GM12878 (cell line): ENCODE measurements around the gene USP34. TPM values are rescaled to one million over a fixed set of nuclear protein-coding genes. Genes with fewer than 3 reads are reported as not detected.

Source experiments
- ATAC-seq: fragments of 200-7000 bp; cut with Tn5 transposase; 3 replicates; pipeline ENCODE4 v1.9.1; 2020; ENCODE audit warnings: mild to moderate bottlenecking, moderate library complexity
- BruUV-seq: library from RNA; stranded (reverse); fragments of 400-500 nt; replicated peaks from 2 replicates; lab custom pipeline; 2021; lab: Mats Ljungman, UMichigan
- CTCF ChIA-PET: fragments of 300-600 bp; sonication (Branson Sonifier 250); formaldehyde crosslinking; extraction: SDS; loops from one replicate; lab custom pipeline; 2021; ENCODE audit warnings: inconsistent platforms; lab: Yijun Ruan, JAX
- POLR2A ChIA-PET: fragments of 350-600 bp; formaldehyde crosslinking; extraction: SDS; loops from one replicate; lab custom pipeline; 2021; ENCODE audit warnings: inconsistent platforms; lab: Charles Lee
- RAD21 ChIA-PET: fragments of 300-600 bp; sonication (Branson Sonifier 250); formaldehyde crosslinking; loops from one replicate; lab custom pipeline; 2023; ENCODE audit warnings: antibody characterized with exemption; ENCODE audit not compliant: unreplicated experiment; lab: Charles Lee
- SMC1A ChIA-PET: fragments of 300-600 bp; sonication (Branson Sonifier 250); formaldehyde crosslinking; loops from one replicate; lab custom pipeline; 2023; ENCODE audit not compliant: unreplicated experiment, uncharacterized antibody; lab: Charles Lee
- DNase-seq: peaks from one replicate; pipeline ENCODE4 v3.0.0-alpha.2; 2011; ENCODE audit warnings: low read depth, low spot score
- FAIRE-seq: peaks from 3 replicates; lab custom pipeline; 2011; peaks lifted over from hg19 to GRCh38; lab: Jason Lieb, UNC
- H2AFZ ChIP-seq: 2 replicates; pipeline ENCODE4 v1.6.0; 2011; ENCODE audit warnings: low read depth, low read length, control low read depth; ENCODE audit not compliant: control insufficient read depth
- H3K27ac ChIP-seq: 2 replicates; pipeline ENCODE4 v1.5.1; 2011; ENCODE audit warnings: control low read depth; ENCODE audit not compliant: control insufficient read depth, insufficient read depth
- H3K27me3 ChIP-seq, 2 experiments: replicated peaks in 1 of 2; 2 replicates each; pipeline versions ENCODE4 v1.6.0 to v1.6.1; 2011; ENCODE audit warnings: low read length in 1 of 2; ENCODE audit not compliant: control insufficient read depth in 2 of 2, insufficient read depth in 2 of 2
- H3K36me3 ChIP-seq, 2 experiments: 2 replicates each; pipeline ENCODE4 v1.5.1; 2011; ENCODE audit warnings: low read length in 1 of 2; ENCODE audit not compliant: control insufficient read depth in 2 of 2, insufficient read depth in 2 of 2
- H3K4me1 ChIP-seq: 2 replicates; pipeline ENCODE4 v1.6.1; 2011; ENCODE audit warnings: mild to moderate bottlenecking, low read length, moderate library complexity, mixed read lengths; ENCODE audit not compliant: control insufficient read depth, insufficient read depth
- H3K4me2 ChIP-seq: 2 replicates; pipeline ENCODE4 v1.6.0; 2011; ENCODE audit warnings: control low read depth; ENCODE audit not compliant: control insufficient read depth, insufficient read depth
- H3K4me3 ChIP-seq: fragments of 200-600 bp; sonication (generic); 2 replicates; pipeline ENCODE4 v1.5.1; 2016
- H3K79me2 ChIP-seq: 2 replicates; pipeline ENCODE4 v1.6.0; 2011; ENCODE audit warnings: low read length; ENCODE audit not compliant: control insufficient read depth, insufficient read depth
- H3K9ac ChIP-seq: 2 replicates; pipeline ENCODE4 v1.8.0; 2011; ENCODE audit warnings: low read length, control low read depth, mixed read lengths; ENCODE audit not compliant: control insufficient read depth, insufficient read depth
- H3K9me3 ChIP-seq: replicated peaks from 3 replicates; pipeline ENCODE4 v1.5.1; 2011; ENCODE audit warnings: mild to moderate bottlenecking, low read length; ENCODE audit not compliant: control insufficient read depth, insufficient read depth
- H4K20me1 ChIP-seq: 2 replicates; pipeline ENCODE4 v1.6.0; 2011; ENCODE audit not compliant: control insufficient read depth, insufficient read depth
- BMI1 ChIP-seq: fragments of 450-650 bp; IDR thresholded peaks from 2 replicates; pipeline ENCODE4 v1.6.1; 2016; ENCODE audit warnings: mild to moderate bottlenecking, moderate library complexity, borderline replicate concordance
- E2F8 ChIP-seq: fragments of 450-650 bp; IDR thresholded peaks from 2 replicates; pipeline ENCODE4 v1.6.1; 2018; ENCODE audit warnings: mild to moderate bottlenecking, low read depth, moderate library complexity; ENCODE audit not compliant: partially characterized antibody
- TCF3 ChIP-seq: IDR thresholded peaks from 2 replicates; pipeline ENCODE4 v1.6.1; 2012; ENCODE audit warnings: low read depth, mild to moderate bottlenecking, low read length, borderline replicate concordance; ENCODE audit not compliant: insufficient read depth
- WGBS: methylation state at CpG from one replicate; pipeline ENCODE4 v1.1.6; 2016; ENCODE audit warnings: low lambda C conversion rate; ENCODE audit not compliant: insufficient replicate concordance, insufficient coverage; ENCODE audit errors: missing lambda C conversion rate; 5-methylcytosine and 5-hydroxymethylcytosine counted together
- in situ Hi-C: fragments of 300-500 bp; cut with MboI; formaldehyde crosslinking; loops from 9 replicates; pipeline ENCODE4 v1.14.3; 2018; ENCODE audit warnings: mixed read lengths
- intact Hi-C: fragments of 100-400 bp; cut with micrococcal nuclease; formaldehyde crosslinking; loops from one replicate; pipeline ENCODE4 v1.14.2; 2022; ENCODE audit not compliant: unreplicated experiment
- polyA plus RNA-seq, 11 experiments: library from polyadenylated mRNA; depleted of rRNA in 4 of 11; unstranded in 6 of 11; stranded (reverse) in 5 of 11; fragments of >200 nt; fragmentation: Nextera tagmentation in 4 of 11; fragmentation: Illumina TruSeq in 1 of 11; extraction: Ambion mirVana in 4 of 11; extraction: Trizol in 1 of 11; gene quantifications; 1 replicate in 1 of 11; 2 replicates in 10 of 11; pipeline versions ENCODE4 v1.2.1 to v1.2.3, GENCODE V29; 2011 to 2016; ENCODE audit warnings: inconsistent platforms in 2 of 11, missing spikeins in 2 of 11, low read depth in 1 of 11
- total RNA-seq, 4 experiments: library from RNA; depleted of rRNA in 3 of 4; stranded (reverse); fragments of >200 nt in 3 of 4; fragmentation: Illumina TruSeq in 1 of 4; extraction: Trizol in 1 of 4; gene quantifications; 2 replicates each; pipeline versions ENCODE4 v1.2.1 to v1.2.3, GENCODE V29; 2013 to 2021

USP34 gene
- total and polyA plus RNA-seq, 10 of the 15 experiments (the other 5 are each of a cell fraction or from before 2014, with no cell fraction given): 26.2 to 106 (median 62.1) TPM

GRCh38 chr2:61272421-61273070 is 198.3 kb downstream of the USP34 start:
- WGBS: 85% methylated on average over 4 of the region's 4 CpGs
- H2AFZ ChIP-seq: no peak overlapping the region
- peaks cover 0 to 14% of the 10 kb centered on the region in 2 experiments; a peak in 2 of 4 replicates for H3K36me3 ChIP-seq
- ChIA-PET RAD21 (no interaction called here), CTCF (interaction anchor here (0.6 to 1.0 kb wide), 2 partner anchors 210 to 386 kb away, joined by 3 read pairs; no protein-coding TSS in a partner anchor), SMC1A (interaction anchor here (1.2 kb wide), 1 partner anchor 17 kb away, joined by 5 read pairs; no protein-coding TSS in a partner anchor), POLR2A (interaction anchor here (0.6 kb wide), 1 partner anchor 104 kb away, joined by 5 read pairs; no protein-coding TSS in a partner anchor)
- intact Hi-C loops: no loop called here
- H3K4me1 ChIP-seq: no peaks in the 10 kb centered on the region
- FAIRE-seq (no peak), DNase-seq (no peak), ATAC-seq (no peak)
- in situ Hi-C loops: no loop called here
- H3K27me3 ChIP-seq: no peaks in the 10 kb centered on the region
- H3K79me2 ChIP-seq: no peaks in the 10 kb centered on the region
- no peaks in the 10 kb centered on the region for H3K9me3 ChIP-seq
- no peak overlapping the region for H3K9ac ChIP-seq
- no TSS peak for BruUV-seq
- H4K20me1 ChIP-seq: no peaks in the 10 kb centered on the region
- no peak overlapping the region for H3K27ac ChIP-seq
- no peak for TF ChIP-seq E2F8
- TF ChIP-seq TCF3: no peak
- no peak for TF ChIP-seq BMI1
- H3K4me2 ChIP-seq: no peak overlapping the region
- no peak overlapping the region for H3K4me3 ChIP-seq
